H54 (cell line): ENCODE results near the gene IGSF22.
A peak's percentile ranks its signal among the peaks of the same experiment; 100 is the strongest.
"Not testable (repeated sequence)": the region's sequence is repeated elsewhere in the genome, so short reads cannot be mapped to it uniquely, and the experiment has no call there.

ENCODE experiments used
- DNase-seq: peaks from one replicate; pipeline ENCODE4 v3.0.0; 2011; ENCODE audit warnings: low spot score, mixed read lengths; ENCODE audit not compliant: insufficient read length
- FAIRE-seq: peaks from 3 replicates; lab custom pipeline; 2011; peaks lifted over from hg19 to GRCh38; lab: Jason Lieb, UNC
- POLR2A ChIP-seq: IDR thresholded peaks from 2 replicates; pipeline ENCODE4 v1.6.1; 2011; ENCODE audit warnings: low read depth, mild to moderate bottlenecking, low read length

IGSF22 gene

GRCh38 chr11:18699848-18700261, 26.1 kb downstream of the IGSF22 start:
- TF ChIP-seq POLR2A: no peak
- no peak for FAIRE-seq
- no peak for DNase-seq

- TF ChIP-seq POLR2A: no peak
- no peak for FAIRE-seq
- no peak for DNase-seq
Observed at GRCh38 chr11:18699269-18699596, 26.8 kb downstream of the IGSF22 start.

- FAIRE-seq: no peak
- peak; percentile 40; the same call in 1 of the 2 replicates for TF ChIP-seq POLR2A
- DNase-seq: peak; percentile 97
Observed at GRCh38 chr11:18698341-18699268, 27.4 kb downstream of the IGSF22 start, which contains the start of gene TMEM86A. TSS of gene TMEM86A (plus strand) at chr11:18698779. CDS start at chr11:18698887, 108 bp downstream.

- TF ChIP-seq POLR2A: no peak
- DNase-seq (no peak), FAIRE-seq (no peak)
Observed at GRCh38 chr11:18697576-18697975, 28.4 kb downstream of the IGSF22 start.

- FAIRE-seq: no peak
- TF ChIP-seq POLR2A: no peak
- no peak for DNase-seq
Observed at GRCh38 chr11:18696638-18697225, 29.3 kb downstream of the IGSF22 start.

GRCh38 chr11:18692941-18693760, 32.8 kb downstream of the IGSF22 start:
- no peak for TF ChIP-seq POLR2A
- DNase-seq (no peak), FAIRE-seq (no peak)

GRCh38 chr11:18691467-18692140, 34.4 kb downstream of the IGSF22 start:
- DNase-seq, FAIRE-seq: not testable (repeated sequence)

GRCh38 chr11:18684267-18684666, 41.7 kb downstream of the IGSF22 start:
- FAIRE-seq (no peak), DNase-seq (no peak)
- TF ChIP-seq POLR2A: no peak

GRCh38 chr11:18682466-18682865, 43.5 kb downstream of the IGSF22 start:
- FAIRE-seq (no peak), DNase-seq (no peak)
- TF ChIP-seq POLR2A: no peak

- DNase-seq, FAIRE-seq: not testable (repeated sequence)
Observed at GRCh38 chr11:18681949-18682348, 44.0 kb downstream of the IGSF22 start.

- no peak for TF ChIP-seq POLR2A
- FAIRE-seq (no peak), DNase-seq (no peak)
Observed at GRCh38 chr11:18677560-18677959, 48.4 kb downstream of the IGSF22 start.

- FAIRE-seq (no peak), DNase-seq (no peak)
- TF ChIP-seq POLR2A: no peak
Observed at GRCh38 chr11:18676803-18677202, 49.2 kb downstream of the IGSF22 start.

GRCh38 chr11:18672209-18672608, 53.8 kb downstream of the IGSF22 start:
- peak; percentile 24 for DNase-seq

More at GRCh38 chr11:18672209-18672608, 53.8 kb downstream of the IGSF22 start:
- not testable (repeated sequence) for FAIRE-seq
